ENCODE measurements around the gene MIOX. TPM values are rescaled to one million over a fixed set of nuclear protein-coding genes. Genes with fewer than 3 reads are reported as not detected.

Gene MIOX
- total RNA-seq, 4 donors from 2014 or later, result not detected

GRCh38 chr22:50507421-50507990, 20.8 kb downstream of the MIOX start, which contains the start of gene LMF2:
TSS of gene LMF2 (minus strand) at chr22:50507702. CDS start at chr22:50507675, 27 bp downstream.
- DNase-seq, result no peak
- intact Hi-C loops (cut with DNase I), result no loop called here
- WGBS, 2 donors, result 2% methylated on average over 16 of the region's 62 CpGs; no CpG with 5 or more reads in 1 of the 2 donors

GRCh38 chr22:50507991-50508884, 21.6 kb downstream of the MIOX start, which contains the start of gene NCAPH2:
TSS of gene NCAPH2 (plus strand) at chr22:50508224. CDS start at chr22:50508338, 114 bp downstream.
- WGBS, 2 donors, result 0 to 1% methylated on average over 10 to 18 of the region's 76 CpGs
- intact Hi-C loops (cut with DNase I), result no loop called here
- TF ChIP-seq POLR2A (IDR thresholded peaks at IDR 0.05), result peak in 3 of 4 donors; percentile 76 to 94 (median 86)
- peak in 3 of 6 experiments; percentile 10 to 42 (median 17) for TF ChIP-seq CTCF (IDR thresholded peaks at IDR 0.05)

More at GRCh38 chr22:50507421-50507990, 20.8 kb downstream of the MIOX start, which contains the start of gene LMF2:
- H3K36me3 ChIP-seq, result peaks cover 7 to 56% (median 15%) of the 10 kb centered on the region in 3 donors
- H3K4me3 ChIP-seq, result peak within 1 kb of the TSS; percentile 88 to 97 (median 94)
- peaks cover 27 to 62% (median 38%) of the 10 kb centered on the region in 3 donors for H3K4me1 ChIP-seq
- TF ChIP-seq CTCF (IDR thresholded peaks at IDR 0.05) (no peak), POLR2A (IDR thresholded peaks at IDR 0.05) (peak in 2 of 4 donors; percentile 30 to 60)
- H3K27me3 ChIP-seq, result no peaks in the 10 kb centered on the region
- peak within 1 kb of the TSS; percentile 95 to 99 (median 97) for H3K27ac ChIP-seq
- H3K9me3 ChIP-seq, result no peaks in the 10 kb centered on the region

GRCh38 chr22:50508897-50509296, 22.2 kb downstream of the MIOX start:
- Histone ChIP-seq H3K4me3 (peak overlapping the region; percentile 82 to 97 (median 86)), H3K36me3 (peaks cover 7 to 53% (median 15%) of the 10 kb centered on the region in 3 donors), H3K4me1 (peaks cover 27 to 62% (median 38%) of the 10 kb centered on the region in 3 donors), H3K27me3 (no peaks in the 10 kb centered on the region), H3K27ac (peak overlapping the region; percentile 95 to 99 (median 97)), H3K9me3 (no peaks in the 10 kb centered on the region)
- TF ChIP-seq POLR2A (IDR thresholded peaks at IDR 0.05) (no peak), CTCF (IDR thresholded peaks at IDR 0.05) (no peak)
- intact Hi-C loops (cut with DNase I), result no loop called here
- DNase-seq, result no peak
- 2 to 18% methylated on average over 3 of the region's 3 CpGs for WGBS, 2 donors

More at GRCh38 chr22:50507991-50508884, 21.6 kb downstream of the MIOX start, which contains the start of gene NCAPH2:
- Histone ChIP-seq H3K4me1 (peaks cover 27 to 62% (median 38%) of the 10 kb centered on the region in 3 donors), H3K9me3 (no peaks in the 10 kb centered on the region), H3K27ac (peak within 1 kb of the TSS; percentile 95 to 99 (median 97)), H3K4me3 (peak within 1 kb of the TSS; percentile 88 to 97 (median 94)), H3K27me3 (no peaks in the 10 kb centered on the region), H3K36me3 (peaks cover 7 to 56% (median 15%) of the 10 kb centered on the region in 3 donors)
- DNase-seq, result peak; percentile 71

GRCh38 chr22:50513175-50513574, 26.5 kb downstream of the MIOX start:
- DNase-seq, result no peak
- no peaks in the 10 kb centered on the region for H3K9me3 ChIP-seq
- intact Hi-C loops (cut with DNase I), result no loop called here
- WGBS, 2 donors, result 86 to 96% methylated on average over 1 to 5 of the region's 15 CpGs
- no peaks in the 10 kb centered on the region for H3K27me3 ChIP-seq
- peaks cover 9 to 58% (median 14%) of the 10 kb centered on the region in 3 donors for H3K36me3 ChIP-seq
- H3K27ac ChIP-seq, result no peak overlapping the region
- peaks cover 12 to 36% (median 12%) of the 10 kb centered on the region in 3 donors for H3K4me1 ChIP-seq
- TF ChIP-seq POLR2A (IDR thresholded peaks at IDR 0.05), result no peak
- TF ChIP-seq CTCF (IDR thresholded peaks at IDR 0.05), result no peak
- H3K4me3 ChIP-seq, result no peak overlapping the region
